Transverse colon (tissue), 4 donors: Measurements from ENCODE around the gene RPGRIP1.

ENCODE experiments used
- EP300 ChIP-seq: sonication (generic); formaldehyde crosslinking; IDR thresholded peaks from one replicate; pipeline ENCODE4 v1.6.1; 2017; ENCODE audit warnings: antibody characterized with exemption, low read depth
- POLR2A ChIP-seq: fragments of 450-650 bp; IDR thresholded peaks from one replicate; pipeline ENCODE4 v1.6.1; 2016; ENCODE audit warnings: antibody characterized with exemption, mild to moderate bottlenecking, moderate library complexity
- POLR2AphosphoS5 ChIP-seq, 3 donors: sonication (generic); formaldehyde crosslinking; IDR thresholded peaks; one replicate each; pipeline ENCODE4 v1.6.1; 2016; ENCODE audit warnings: antibody characterized with exemption in 3 of 3
- TF ChIP-seq, protein P1 (sequence below), 5 experiments: fragments of 200-600 bp in 3 of 5; fragments of 450-650 bp in 2 of 5; sonication (generic) in 3 of 5; IDR thresholded peaks; 1 replicate in 2 of 5; 2 replicates in 3 of 5; pipeline ENCODE4 v1.5.1; 2016 to 2017; ENCODE audit warnings: antibody characterized with exemption in 5 of 5, inconsistent platforms in 3 of 5, mild to moderate bottlenecking in 2 of 5, moderate library complexity in 1 of 5

- TF ChIP-seq, protein P1, sequence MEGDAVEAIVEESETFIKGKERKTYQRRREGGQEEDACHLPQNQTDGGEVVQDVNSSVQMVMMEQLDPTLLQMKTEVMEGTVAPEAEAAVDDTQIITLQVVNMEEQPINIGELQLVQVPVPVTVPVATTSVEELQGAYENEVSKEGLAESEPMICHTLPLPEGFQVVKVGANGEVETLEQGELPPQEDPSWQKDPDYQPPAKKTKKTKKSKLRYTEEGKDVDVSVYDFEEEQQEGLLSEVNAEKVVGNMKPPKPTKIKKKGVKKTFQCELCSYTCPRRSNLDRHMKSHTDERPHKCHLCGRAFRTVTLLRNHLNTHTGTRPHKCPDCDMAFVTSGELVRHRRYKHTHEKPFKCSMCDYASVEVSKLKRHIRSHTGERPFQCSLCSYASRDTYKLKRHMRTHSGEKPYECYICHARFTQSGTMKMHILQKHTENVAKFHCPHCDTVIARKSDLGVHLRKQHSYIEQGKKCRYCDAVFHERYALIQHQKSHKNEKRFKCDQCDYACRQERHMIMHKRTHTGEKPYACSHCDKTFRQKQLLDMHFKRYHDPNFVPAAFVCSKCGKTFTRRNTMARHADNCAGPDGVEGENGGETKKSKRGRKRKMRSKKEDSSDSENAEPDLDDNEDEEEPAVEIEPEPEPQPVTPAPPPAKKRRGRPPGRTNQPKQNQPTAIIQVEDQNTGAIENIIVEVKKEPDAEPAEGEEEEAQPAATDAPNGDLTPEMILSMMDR (IDR thresholded peaks at IDR 0.05), result no peak
- no peak for TF ChIP-seq POLR2A
- no peak for TF ChIP-seq POLR2AphosphoS5 (IDR thresholded peaks at IDR 0.05)
- no peak for TF ChIP-seq EP300
Observed at GRCh38 chr14:21313512-21313911, 33.6 kb downstream of the RPGRIP1 start.
